Chondrocyte (in vitro differentiated cells): Measurements from ENCODE around the gene ACSL6. TPM values are rescaled to one million over a fixed set of nuclear protein-coding genes. Genes with fewer than 3 reads are reported as not detected.

Experiments used
- total RNA-seq: library from RNA; stranded (reverse); gene quantifications from 3 replicates; pipeline ENCODE4 v1.2.1, GENCODE V29; 2021

ACSL6 gene
- total RNA-seq, 1 donor from 2014 or later = not detected

Other genes starting within 250 kb of the ACSL6 start
- gene FNIP1, start 214.6 kb downstream of the ACSL6 start, total RNA-seq = 26.4 to 40.6 TPM (median 38.4 TPM) in 3 replicates
- not detected in 3 replicates for gene MEIKIN, start 66.0 kb downstream of the ACSL6 start, total RNA-seq
- not detected in 3 replicates for gene IL3, start 49.0 kb upstream of the ACSL6 start, total RNA-seq
- gene CSF2, start 62.1 kb upstream of the ACSL6 start, total RNA-seq = not detected in 3 replicates
- gene P4HA2, start 216.2 kb upstream of the ACSL6 start, total RNA-seq = 261 to 304 TPM (median 302 TPM) in 3 replicates
- gene PDLIM4, start 246.0 kb upstream of the ACSL6 start, total RNA-seq = 55.1 to 97.8 TPM (median 59.2 TPM) in 3 replicates